Large intestine (tissue), 3 donors: ENCODE data around the gene ARPC3. TPM values are rescaled to one million over a fixed set of nuclear protein-coding genes. Genes with fewer than 3 reads are reported as not detected.
"Not testable (repeated sequence)": the region's sequence is repeated elsewhere in the genome, so short reads cannot be mapped to it uniquely, and the experiment has no call there.

Experiments
- DNase-seq, 2 donors: peaks; one replicate each; pipeline versions ENCODE4 v3.0.0 to v3.0.0-alpha.2; 2013
- H3K27ac ChIP-seq: one replicate; pipeline ENCODE4 v1.5.1; 2013; ENCODE audit warnings: low read length
- H3K27me3 ChIP-seq: 2 replicates; pipeline ENCODE4 v1.6.1; 2013; ENCODE audit warnings: low read length; ENCODE audit not compliant: control insufficient read depth, insufficient read depth
- H3K36me3 ChIP-seq: 2 replicates; pipeline ENCODE4 v1.6.1; 2013; ENCODE audit warnings: low read length; ENCODE audit not compliant: control insufficient read depth, insufficient read depth
- H3K4me1 ChIP-seq: one replicate; pipeline ENCODE4 v1.6.1; 2013; ENCODE audit warnings: low read length; ENCODE audit not compliant: control insufficient read depth, insufficient read depth
- H3K4me3 ChIP-seq: one replicate; pipeline ENCODE4 v1.5.1; 2013; ENCODE audit warnings: low read length
- H3K9me3 ChIP-seq: one replicate; pipeline ENCODE4 v1.6.1; 2013; ENCODE audit warnings: mild to moderate bottlenecking, low read depth, low read length, moderate library complexity; ENCODE audit not compliant: control insufficient read depth
- WGBS: methylation state at CpG from one replicate; pipeline ENCODE4 v1.1.5; 2013; ENCODE audit warnings: low lambda C conversion rate; ENCODE audit not compliant: insufficient coverage; 5-methylcytosine and 5-hydroxymethylcytosine counted together
- polyA plus RNA-seq: library from polyadenylated mRNA; unstranded; fragments of 120-200 nt; gene quantifications from one replicate; pipeline ENCODE4 v1.2.1, GENCODE V29; 2013

Gene ARPC3
- polyA plus RNA-seq, 1 donor: 298 TPM

DNA sequence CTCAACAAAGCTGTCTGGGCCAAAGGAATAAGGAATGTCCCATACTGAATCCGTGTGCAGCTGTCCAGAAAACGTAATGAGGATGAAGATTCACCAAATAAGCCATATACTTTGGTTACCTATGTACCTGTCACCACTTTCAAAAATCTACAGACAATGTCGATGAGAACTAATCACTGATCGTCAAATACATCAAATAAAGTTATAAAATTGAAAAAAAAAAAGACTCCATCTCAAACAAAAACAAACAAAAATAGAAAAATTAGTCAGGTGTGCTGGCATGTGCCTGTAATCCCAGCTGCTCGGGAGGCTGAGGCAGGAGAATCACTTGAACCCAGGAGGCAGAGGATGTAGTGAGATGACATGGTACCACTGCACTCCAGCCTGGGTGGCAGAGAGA, 11.1 kb upstream of the ARPC3 start:
- not testable (repeated sequence) for H3K4me1 ChIP-seq, H3K4me3 ChIP-seq, H3K27me3 ChIP-seq, H3K9me3 ChIP-seq, H3K27ac ChIP-seq, DNase-seq
- H3K36me3 ChIP-seq: peaks cover 30% of the 10 kb centered on the region
- 100% methylated on average over 4 of the region's 5 CpGs for WGBS

DNA sequence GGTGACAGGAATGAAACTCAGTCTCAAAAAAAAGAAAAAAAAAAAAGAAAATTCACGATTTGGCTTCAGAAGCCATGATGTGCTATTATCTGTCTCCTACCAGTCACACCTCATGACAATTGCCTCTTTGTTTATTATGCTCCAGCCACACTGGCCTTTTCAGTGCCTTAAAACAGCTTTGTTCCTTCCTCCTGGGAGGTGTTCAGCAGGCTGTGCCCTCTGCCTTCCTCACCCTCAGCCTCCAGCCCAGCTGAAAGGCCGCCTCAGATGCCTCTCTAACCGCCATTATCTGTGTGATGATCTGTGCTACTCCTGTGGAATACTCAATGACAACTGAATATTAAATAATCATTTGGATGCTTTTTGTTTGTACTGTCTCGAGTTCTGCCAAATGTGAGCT, 8.6 kb upstream of the ARPC3 start:
- no peak for DNase-seq
- H3K27me3 ChIP-seq: no peaks in the 10 kb centered on the region
- no peak overlapping the region for H3K4me3 ChIP-seq
- H3K4me1 ChIP-seq: no peaks in the 10 kb centered on the region
- H3K27ac ChIP-seq: no peak overlapping the region
- H3K36me3 ChIP-seq: peaks cover 26% of the 10 kb centered on the region
- H3K9me3 ChIP-seq: no peaks in the 10 kb centered on the region
- no CpG with 5 or more reads among the region's 4 CpGs for WGBS

DNA sequence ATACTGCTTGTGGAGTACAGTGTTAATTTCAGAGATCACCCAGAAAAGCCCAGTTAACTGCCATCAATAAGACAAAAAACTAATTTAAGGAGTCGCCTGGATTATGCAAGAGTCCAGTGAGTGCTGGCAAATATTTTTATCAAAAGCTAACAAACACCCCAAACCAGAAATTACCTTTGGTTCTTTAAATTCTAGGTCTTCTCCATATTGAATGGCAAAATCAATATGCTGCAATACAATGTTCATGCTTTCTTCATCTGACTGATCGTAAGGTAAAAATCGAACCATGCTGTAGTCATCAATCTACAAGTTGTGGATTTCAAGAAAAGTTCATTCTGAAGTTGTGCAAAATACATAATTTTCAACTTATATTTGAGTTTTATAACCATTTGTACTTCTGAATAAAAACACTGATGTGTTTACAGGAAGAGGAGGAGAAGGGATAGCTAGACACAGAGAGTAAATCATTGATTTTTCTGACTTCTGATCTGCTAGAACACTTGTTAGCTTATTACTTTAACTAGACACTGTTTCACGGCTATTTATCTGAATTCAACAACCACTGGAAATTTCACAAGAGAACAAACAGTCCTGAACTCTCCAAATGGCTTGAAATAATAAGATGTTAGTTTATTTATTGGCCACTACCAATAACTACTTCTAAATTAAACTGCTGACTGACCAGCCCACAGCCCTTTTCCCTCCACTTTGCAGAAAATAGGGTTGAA, 3.6 kb upstream of the ARPC3 start:
- H3K9me3 ChIP-seq: no peaks in the 10 kb centered on the region
- H3K36me3 ChIP-seq: peaks cover 17% of the 10 kb centered on the region
- H3K27ac ChIP-seq: no peak overlapping the region
- WGBS: 80% methylated on average over 1 of the region's 4 CpGs
- H3K4me1 ChIP-seq: no peaks in the 10 kb centered on the region
- no peak overlapping the region for H3K4me3 ChIP-seq
- no peak for DNase-seq
- H3K27me3 ChIP-seq: no peaks in the 10 kb centered on the region

DNA sequence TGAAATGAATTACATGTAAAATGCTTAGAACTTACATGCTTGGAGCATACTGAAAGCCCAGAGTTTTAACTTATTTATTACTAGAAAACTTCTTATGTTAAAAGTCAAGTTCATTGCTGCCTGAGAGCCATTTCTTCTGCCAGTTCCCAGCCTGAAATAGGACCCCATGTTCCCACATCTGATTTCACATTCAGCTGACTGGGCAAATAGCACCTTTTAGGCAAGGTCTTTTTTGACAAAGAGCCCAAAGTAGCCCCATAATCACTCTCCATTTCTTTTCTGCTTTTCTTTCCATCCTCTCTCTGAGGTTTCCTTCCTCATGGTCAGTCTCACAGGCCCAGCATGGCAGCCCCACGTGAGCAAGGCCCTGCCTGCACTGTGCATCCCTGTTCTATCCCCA, 1.1 kb upstream of the ARPC3 start:
- H3K27ac ChIP-seq: no peak overlapping the region
- no peaks in the 10 kb centered on the region for H3K4me1 ChIP-seq
- no peak overlapping the region for H3K4me3 ChIP-seq
- H3K9me3 ChIP-seq: no peaks in the 10 kb centered on the region
- DNase-seq: no peak
- H3K27me3 ChIP-seq: no peaks in the 10 kb centered on the region
- peaks cover 22% of the 10 kb centered on the region for H3K36me3 ChIP-seq
- no CpG with 5 or more reads among the region's 1 CpG for WGBS

DNA sequence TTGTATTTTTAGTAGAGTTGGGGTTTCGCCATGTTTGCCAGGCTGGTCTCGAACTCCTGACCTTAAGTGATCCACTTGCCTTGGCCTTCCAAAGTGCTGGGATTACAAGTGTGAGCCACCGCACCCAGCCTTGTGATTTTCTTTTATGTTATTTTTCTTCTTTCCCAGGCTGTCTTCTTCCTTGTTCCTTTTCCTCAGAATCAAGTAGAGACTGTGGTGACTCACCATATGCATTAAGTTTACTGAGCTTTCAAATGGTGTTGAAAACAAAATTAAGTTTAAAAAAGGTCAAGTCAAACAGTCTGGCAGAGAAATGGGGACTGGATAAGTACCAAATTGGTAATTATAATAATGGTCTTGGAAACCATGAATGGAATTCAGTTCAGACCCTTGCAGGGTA, 5.7 kb downstream of the ARPC3 start:
- H3K27ac ChIP-seq: no peak overlapping the region
- 100% methylated on average over 1 of the region's 3 CpGs for WGBS
- H3K36me3 ChIP-seq: peaks cover 56% of the 10 kb centered on the region
- no peaks in the 10 kb centered on the region for H3K27me3 ChIP-seq
- no peak for DNase-seq
- H3K4me1 ChIP-seq: no peaks in the 10 kb centered on the region
- H3K4me3 ChIP-seq: no peak overlapping the region
- no peaks in the 10 kb centered on the region for H3K9me3 ChIP-seq

DNA sequence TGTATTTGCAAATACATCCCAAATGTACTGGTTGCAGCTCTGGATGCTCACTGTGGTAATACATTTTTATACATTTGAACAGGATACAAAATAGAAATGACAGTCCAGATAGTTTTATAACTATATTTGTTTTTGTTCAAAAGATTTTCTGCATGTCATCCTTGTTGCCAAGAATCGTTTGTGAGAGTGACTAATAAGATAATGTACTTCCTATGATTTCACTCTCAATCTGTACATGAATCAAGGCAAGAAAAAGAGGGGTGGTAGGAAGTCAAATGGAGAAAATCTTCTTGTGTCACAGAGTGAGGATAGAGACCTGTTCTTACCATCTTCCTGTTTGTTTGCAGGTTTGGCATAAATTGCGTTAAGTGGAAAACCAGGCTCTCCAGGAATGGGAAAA, 13.9 kb downstream of the ARPC3 start:
- Histone ChIP-seq H3K27ac (no peak overlapping the region), H3K27me3 (no peaks in the 10 kb centered on the region), H3K4me1 (no peaks in the 10 kb centered on the region), H3K9me3 (no peaks in the 10 kb centered on the region), H3K4me3 (no peak overlapping the region), H3K36me3 (peaks cover 49% of the 10 kb centered on the region)
- whole genome bisulfite sequencing: no CpG with 5 or more reads among the region's 2 CpGs
- DNase-seq: no peak

DNA sequence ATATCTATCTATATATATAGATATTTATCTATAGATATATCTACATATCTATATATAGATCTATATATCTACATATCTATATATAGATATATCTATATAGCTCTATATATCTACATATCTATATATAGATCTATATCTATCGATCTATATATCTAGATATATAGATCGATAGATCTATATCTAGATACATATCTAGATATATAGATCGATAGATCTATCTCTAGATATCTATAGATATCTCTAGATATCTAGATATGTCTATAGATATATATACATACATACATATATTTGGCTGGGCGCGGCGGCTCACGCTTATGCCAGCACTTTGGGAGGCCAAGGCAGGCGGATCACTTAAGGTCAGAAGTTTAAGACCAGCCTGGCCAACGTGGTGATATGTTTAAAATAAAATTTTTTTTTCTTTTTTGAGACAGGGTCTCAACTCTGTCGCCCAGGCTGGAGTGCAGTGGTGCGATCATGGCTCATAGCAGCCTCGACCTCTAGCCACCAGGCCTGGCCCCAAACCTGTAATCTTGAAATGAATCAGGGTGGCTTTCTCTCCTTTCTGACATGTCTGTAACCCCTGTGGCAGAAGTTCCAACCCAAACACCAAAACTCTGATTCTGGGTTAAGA, 18.1 kb downstream of the ARPC3 start:
- H3K27me3 ChIP-seq: no peaks in the 10 kb centered on the region
- H3K9me3 ChIP-seq: no peaks in the 10 kb centered on the region
- no peaks in the 10 kb centered on the region for H3K4me1 ChIP-seq
- no peak overlapping the region for H3K27ac ChIP-seq
- H3K36me3 ChIP-seq: peaks cover 19% of the 10 kb centered on the region
- DNase-seq: no peak
- peak overlapping the region; percentile 52 for H3K4me3 ChIP-seq
- 80% methylated on average over 1 of the region's 12 CpGs for WGBS

DNA sequence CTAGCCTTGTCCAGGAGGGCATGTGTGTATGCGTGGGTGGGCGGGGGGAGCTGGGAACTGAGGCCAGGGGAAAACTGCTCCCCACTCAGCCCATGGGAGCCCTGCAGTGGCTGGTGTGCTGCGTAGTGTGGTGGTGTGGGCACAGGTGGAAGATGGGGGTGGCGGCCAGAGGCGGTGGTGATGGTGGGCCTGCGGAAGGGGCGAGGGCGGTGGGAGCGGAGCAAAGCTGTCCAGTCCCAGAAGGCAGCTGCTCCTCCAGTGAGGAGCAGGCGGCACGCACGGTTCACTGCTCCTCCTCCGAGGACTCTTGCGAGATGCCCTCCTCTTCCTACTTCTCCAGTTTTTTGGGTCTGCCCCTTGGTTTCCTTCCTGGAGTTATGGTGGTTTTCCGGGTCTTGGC, 20.5 kb downstream of the ARPC3 start:
- no CpG with 5 or more reads among the region's 15 CpGs for WGBS
- not testable (repeated sequence) for H3K36me3 ChIP-seq, DNase-seq, H3K4me1 ChIP-seq, H3K27me3 ChIP-seq, H3K27ac ChIP-seq, H3K4me3 ChIP-seq, H3K9me3 ChIP-seq

DNA sequence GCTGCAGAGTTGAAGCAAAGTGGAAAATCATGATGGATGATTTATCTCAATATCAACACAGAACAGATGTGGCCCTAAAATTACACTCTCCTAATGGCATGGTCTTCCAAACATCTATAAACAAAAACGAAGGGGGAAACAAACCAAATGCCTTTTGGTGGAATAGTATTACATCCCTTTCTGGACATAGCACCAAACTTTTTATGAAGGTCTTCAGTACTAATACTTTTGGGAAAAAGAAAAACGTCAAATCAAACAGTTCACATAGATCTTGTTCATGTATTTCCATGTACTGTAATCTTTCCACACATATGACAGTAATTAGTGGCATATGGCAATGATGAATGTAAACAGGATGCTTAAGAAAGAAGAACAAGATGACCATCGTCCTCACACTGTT, 23.7 kb downstream of the ARPC3 start:
- Histone ChIP-seq H3K4me1 (no peaks in the 10 kb centered on the region), H3K36me3 (no peaks in the 10 kb centered on the region), H3K27me3 (no peaks in the 10 kb centered on the region), H3K27ac (no peak overlapping the region), H3K9me3 (no peaks in the 10 kb centered on the region), H3K4me3 (no peak overlapping the region)
- DNase-seq: no peak
- WGBS: no CpG with 5 or more reads among the region's 3 CpGs

DNA sequence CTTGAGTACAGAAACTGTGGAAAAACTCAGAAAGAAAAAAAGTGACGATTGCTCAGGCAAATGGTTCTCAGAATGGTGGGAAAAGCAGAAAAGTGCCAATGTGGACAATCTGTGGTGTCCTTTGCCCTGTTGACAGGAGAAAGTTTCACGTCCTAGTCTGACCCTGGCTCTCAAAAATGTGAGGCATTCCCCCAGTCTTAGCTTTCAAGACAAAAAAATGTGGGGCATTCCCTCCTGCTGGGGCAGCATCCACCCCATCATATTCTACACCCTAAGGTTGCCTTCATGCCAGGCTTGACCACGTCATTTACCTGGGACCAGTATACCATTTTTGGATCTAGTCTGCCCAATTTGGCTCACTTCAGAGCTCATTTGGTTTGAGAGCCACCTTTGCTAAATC, 25.9 kb downstream of the ARPC3 start:
- Histone ChIP-seq H3K27me3 (no peaks in the 10 kb centered on the region), H3K27ac (no peak overlapping the region), H3K36me3 (no peaks in the 10 kb centered on the region), H3K4me1 (no peaks in the 10 kb centered on the region), H3K9me3 (no peaks in the 10 kb centered on the region), H3K4me3 (no peak overlapping the region)
- WGBS: no CpG with 5 or more reads among the region's 3 CpGs
- DNase-seq: no peak

DNA sequence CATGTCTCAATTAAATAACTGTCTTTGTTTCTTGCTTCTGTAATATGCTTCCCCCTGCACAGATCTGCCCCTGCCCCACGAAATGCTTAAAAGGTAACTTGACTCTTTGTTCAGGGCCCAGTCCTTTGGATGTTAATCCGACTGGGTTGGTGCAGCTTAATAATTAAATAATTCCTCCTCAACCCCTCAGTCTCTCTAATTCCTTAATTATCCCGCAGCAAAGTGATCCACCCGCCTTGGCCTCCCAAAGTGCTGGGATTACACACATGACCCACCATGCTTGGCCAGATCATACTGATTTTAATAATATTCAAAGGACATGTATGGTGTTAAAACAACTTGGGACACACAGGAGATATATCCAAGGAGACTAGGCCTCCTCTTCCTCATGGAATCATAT, 28.4 kb downstream of the ARPC3 start:
- Histone ChIP-seq H3K4me3 (no peak overlapping the region), H3K36me3 (no peaks in the 10 kb centered on the region), H3K9me3 (no peaks in the 10 kb centered on the region), H3K27me3 (no peaks in the 10 kb centered on the region), H3K4me1 (no peaks in the 10 kb centered on the region), H3K27ac (no peak overlapping the region)
- no CpG with 5 or more reads among the region's 4 CpGs for WGBS
- no peak for DNase-seq
